Brain microvascular endothelial cell (primary cell): ENCODE measurements around the gene SMARCD3.

Experiments
- DNase-seq: peaks from one replicate; pipeline ENCODE4 v3.0.0-alpha.2; 2020
- H3K27ac ChIP-seq: fragments of 250-450 bp; sonication (Bioruptor Pico); 2 replicates; pipeline ENCODE4 v1.5.1; 2020; ENCODE audit warnings: mild to moderate bottlenecking, moderate library complexity
- H3K27me3 ChIP-seq: fragments of 250-450 bp; sonication (Bioruptor Pico); replicated peaks from 2 replicates; pipeline ENCODE4 v1.5.1; 2020; ENCODE audit warnings: mild to moderate bottlenecking
- H3K36me3 ChIP-seq: fragments of 250-450 bp; sonication (Bioruptor Pico); replicated peaks from 2 replicates; pipeline ENCODE4 v1.5.1; 2020; ENCODE audit warnings: mild to moderate bottlenecking
- H3K4me3 ChIP-seq: 2 replicates; pipeline ENCODE4 v1.5.1; 2011; ENCODE audit warnings: low read depth, mild to moderate bottlenecking, control low read depth, low read length, moderate library complexity
- in situ Hi-C: cut with HindIII; loops from 2 replicates; pipeline ENCODE4 v1.10.0; 2017; ENCODE audit warnings: low sequenced_read_pairs, low pct_ligation_motif_present
- TF ChIP-seq, protein P1 (sequence below): IDR thresholded peaks from 2 replicates; pipeline ENCODE4 v1.5.1; 2011; ENCODE audit warnings: low read depth, mild to moderate bottlenecking, moderate library complexity, low read length, control low read depth, inconsistent platforms; ENCODE audit errors: missing control alignments

Gene SMARCD3

DNA sequence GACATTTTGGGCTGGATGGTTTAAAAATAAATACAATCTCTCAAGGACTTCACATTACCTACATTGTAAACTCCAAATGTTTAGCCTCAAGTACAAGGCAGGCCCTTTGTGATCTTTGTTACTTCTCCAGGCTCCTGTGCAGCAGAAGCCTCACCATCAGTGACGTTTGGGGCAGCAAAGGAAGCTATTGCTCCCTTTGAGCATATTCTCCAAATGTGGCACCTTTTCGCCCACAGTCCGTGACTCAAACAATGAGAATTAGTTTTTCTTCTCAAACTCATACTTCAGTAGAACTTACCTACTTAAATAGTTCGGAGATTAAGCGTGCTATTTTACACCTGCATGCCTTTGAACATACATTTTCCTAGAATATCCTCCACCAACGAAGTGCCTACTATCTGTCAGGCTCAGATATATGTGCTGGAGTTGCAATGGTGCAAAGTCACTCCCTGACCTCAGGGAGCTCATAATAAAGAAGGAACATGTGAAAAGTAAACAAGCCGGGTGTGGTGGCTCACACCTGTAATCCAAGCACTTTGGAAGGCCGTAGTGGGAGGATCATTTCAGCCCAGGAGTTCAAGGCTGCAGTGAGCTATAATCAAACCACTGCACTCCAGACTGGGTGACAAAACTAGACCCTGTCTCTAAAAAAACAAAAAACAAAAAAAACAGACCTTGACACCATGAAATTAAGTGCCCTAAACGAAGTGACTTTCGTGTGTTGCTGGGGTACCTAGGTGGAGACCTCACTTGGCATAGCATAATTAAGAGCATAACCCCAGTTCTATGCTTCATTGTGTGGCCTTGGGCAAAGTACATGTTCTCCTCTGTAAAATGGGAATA, 20.2 kb downstream of the SMARCD3 start:
- DNase-seq: no peak
- in situ Hi-C loops: no loop called here
- Histone ChIP-seq H3K27me3 (no peaks in the 10 kb centered on the region), H3K27ac (no peak overlapping the region), H3K4me3 (peak overlapping the region; percentile 83), H3K36me3 (peaks cover 12% of the 10 kb centered on the region)
- TF ChIP-seq, protein P1, sequence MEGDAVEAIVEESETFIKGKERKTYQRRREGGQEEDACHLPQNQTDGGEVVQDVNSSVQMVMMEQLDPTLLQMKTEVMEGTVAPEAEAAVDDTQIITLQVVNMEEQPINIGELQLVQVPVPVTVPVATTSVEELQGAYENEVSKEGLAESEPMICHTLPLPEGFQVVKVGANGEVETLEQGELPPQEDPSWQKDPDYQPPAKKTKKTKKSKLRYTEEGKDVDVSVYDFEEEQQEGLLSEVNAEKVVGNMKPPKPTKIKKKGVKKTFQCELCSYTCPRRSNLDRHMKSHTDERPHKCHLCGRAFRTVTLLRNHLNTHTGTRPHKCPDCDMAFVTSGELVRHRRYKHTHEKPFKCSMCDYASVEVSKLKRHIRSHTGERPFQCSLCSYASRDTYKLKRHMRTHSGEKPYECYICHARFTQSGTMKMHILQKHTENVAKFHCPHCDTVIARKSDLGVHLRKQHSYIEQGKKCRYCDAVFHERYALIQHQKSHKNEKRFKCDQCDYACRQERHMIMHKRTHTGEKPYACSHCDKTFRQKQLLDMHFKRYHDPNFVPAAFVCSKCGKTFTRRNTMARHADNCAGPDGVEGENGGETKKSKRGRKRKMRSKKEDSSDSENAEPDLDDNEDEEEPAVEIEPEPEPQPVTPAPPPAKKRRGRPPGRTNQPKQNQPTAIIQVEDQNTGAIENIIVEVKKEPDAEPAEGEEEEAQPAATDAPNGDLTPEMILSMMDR: no peak

GRCh38 chr7:151226875-151227782, 21.4 kb downstream of the SMARCD3 start, which contains the start of gene ABCF2:
TSS of gene ABCF2 (minus strand) at chr7:151227205. CDS start at chr7:151226458, 747 bp downstream.
- TF ChIP-seq, protein P1: peak; percentile 11
- H3K4me3 ChIP-seq: peak within 1 kb of the TSS; percentile 83
- H3K27me3 ChIP-seq: no peaks in the 10 kb centered on the region
- H3K27ac ChIP-seq: peak within 1 kb of the TSS; percentile 51
- peak; percentile 100 for DNase-seq
- in situ Hi-C loops: no loop called here
- H3K36me3 ChIP-seq: peaks cover 22% of the 10 kb centered on the region

DNA sequence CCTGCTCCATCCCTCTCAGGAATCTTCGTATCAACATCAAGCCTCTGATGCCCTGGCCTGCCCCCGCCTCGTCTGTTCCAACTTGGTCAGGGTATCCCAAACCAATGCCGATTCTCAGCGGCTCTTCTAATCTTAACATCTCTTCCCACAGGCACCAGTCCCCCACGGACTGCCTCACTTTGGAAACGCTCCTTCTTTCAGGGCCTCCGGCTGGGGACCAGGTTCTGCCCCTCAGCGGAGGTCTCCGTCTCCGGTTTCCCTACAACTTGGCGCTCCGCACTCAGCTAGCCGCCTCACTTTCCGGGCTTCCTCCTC, 22.0 kb downstream of the SMARCD3 start:
- Histone ChIP-seq H3K4me3 (peak overlapping the region; percentile 83), H3K36me3 (peaks cover 27% of the 10 kb centered on the region), H3K27ac (peak overlapping the region; percentile 51), H3K27me3 (no peaks in the 10 kb centered on the region)
- DNase-seq: no peak
- TF ChIP-seq, protein P1: no peak
- in situ Hi-C loops: no loop called here

GRCh38 chr7:151225948-151226510, 22.5 kb downstream of the SMARCD3 start:
- Histone ChIP-seq H3K36me3 (peaks cover 31% of the 10 kb centered on the region), H3K27ac (no peak overlapping the region), H3K27me3 (no peaks in the 10 kb centered on the region), H3K4me3 (peak overlapping the region; percentile 83)
- no peak for DNase-seq
- in situ Hi-C loops: no loop called here
- TF ChIP-seq, protein P1: no peak

GRCh38 chr7:151223728-151224127, 24.8 kb downstream of the SMARCD3 start:
- in situ Hi-C loops: no loop called here
- H3K36me3 ChIP-seq: peaks cover 49% of the 10 kb centered on the region

More at GRCh38 chr7:151223728-151224127, 24.8 kb downstream of the SMARCD3 start:
- no peak for DNase-seq
- Histone ChIP-seq H3K27ac (no peak overlapping the region), H3K27me3 (no peaks in the 10 kb centered on the region), H3K4me3 (no peak overlapping the region)
- TF ChIP-seq, protein P1: no peak
